NCI-H2227 (cell line): ENCODE measurements around the gene ARHGAP26.

Source experiments
- DNase-seq: peaks from one replicate; lab custom pipeline; 2025; ENCODE audit not compliant: unreplicated experiment; lab: John Stamatoyannopoulos, UW

Gene ARHGAP26

GRCh38 chr5:143130613-143131305 is 360.6 kb downstream of the ARHGAP26 start:
- DNase-seq: no peak

DNA sequence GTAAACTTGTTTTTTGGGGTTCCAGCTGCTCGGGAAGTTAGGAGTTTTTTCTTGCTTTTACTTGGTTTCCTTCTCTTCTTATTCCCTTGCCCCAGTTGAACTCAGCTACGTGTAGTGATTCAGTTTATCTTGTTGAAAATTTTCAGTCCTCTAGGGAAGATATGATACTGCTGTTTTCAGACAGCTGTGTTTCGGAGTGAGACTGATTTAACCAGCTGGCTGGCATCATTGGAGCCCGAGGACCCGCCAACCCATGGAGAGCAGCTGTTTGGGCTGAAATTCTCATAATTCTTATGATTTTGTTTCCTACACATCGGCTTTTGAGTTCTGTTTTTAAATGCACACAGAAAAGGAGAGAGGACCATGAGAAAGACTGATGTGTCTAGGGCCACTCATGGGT is 361.8 kb downstream of the ARHGAP26 start:
- no peak for DNase-seq

GRCh38 chr5:143132739-143133138 is 362.6 kb downstream of the ARHGAP26 start:
- DNase-seq: no peak

DNA sequence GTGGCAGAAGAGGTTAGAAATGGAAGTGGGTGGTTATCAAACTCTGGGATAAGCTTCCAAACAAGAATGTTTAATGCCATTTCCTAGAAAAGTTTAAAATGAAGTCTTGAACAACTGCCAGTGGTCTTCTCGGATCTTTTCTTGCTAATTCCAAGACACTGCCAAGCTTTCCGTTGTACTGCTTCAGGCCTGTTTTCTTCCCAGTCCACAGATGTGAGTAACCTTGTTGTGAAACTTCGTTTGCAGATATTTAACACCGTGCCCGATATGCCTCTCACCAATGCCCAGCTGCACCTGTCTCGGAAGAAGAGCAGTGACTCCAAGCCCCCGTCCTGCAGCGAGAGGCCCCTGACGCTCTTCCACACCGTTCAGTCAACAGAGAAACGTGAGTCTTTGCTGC is 363.5 kb downstream of the ARHGAP26 start:
- no peak for DNase-seq

DNA sequence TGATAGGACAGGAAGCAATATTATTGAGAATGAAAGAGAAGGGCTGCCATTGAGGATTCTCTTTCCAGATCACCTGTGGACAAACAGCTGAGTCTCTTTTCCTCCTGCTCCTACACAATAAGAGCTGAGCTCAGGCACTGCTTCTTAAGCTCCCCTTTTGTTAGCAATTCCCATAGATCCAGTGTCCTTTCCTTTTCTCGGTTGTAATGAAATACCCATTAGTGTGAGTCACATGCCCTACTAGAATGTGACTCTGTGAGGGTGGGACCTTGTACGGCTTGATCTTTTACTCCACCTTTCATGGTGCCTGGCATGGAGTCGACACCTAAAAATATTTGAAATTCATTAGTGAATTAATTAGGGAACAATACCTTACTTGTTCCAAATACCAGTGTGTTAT is 364.1 kb downstream of the ARHGAP26 start:
- no peak for DNase-seq

DNA sequence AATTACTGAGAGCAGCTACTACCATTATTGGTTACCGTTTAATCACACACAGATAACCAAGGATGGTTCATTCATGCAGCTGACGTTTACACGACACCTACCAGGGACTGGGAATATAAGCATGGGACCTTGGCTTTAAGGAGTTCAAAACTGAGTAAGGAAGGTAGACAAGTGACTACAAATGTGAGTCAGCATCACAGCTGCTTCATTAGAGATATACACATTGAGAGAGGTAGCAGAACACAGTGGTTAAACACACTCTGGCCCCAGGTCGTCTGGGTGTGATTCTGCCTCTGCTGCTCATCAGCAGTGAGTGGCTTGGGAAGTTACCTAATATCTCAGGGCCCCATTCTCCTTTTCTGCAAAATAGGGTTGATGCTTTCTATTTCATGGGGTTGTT is 364.7 kb downstream of the ARHGAP26 start:
- no peak for DNase-seq

- DNase-seq: no peak
Observed at GRCh38 chr5:143135832-143136551, 365.8 kb downstream of the ARHGAP26 start.

- no peak for DNase-seq
Observed at GRCh38 chr5:143138839-143139238, 368.7 kb downstream of the ARHGAP26 start.

DNA sequence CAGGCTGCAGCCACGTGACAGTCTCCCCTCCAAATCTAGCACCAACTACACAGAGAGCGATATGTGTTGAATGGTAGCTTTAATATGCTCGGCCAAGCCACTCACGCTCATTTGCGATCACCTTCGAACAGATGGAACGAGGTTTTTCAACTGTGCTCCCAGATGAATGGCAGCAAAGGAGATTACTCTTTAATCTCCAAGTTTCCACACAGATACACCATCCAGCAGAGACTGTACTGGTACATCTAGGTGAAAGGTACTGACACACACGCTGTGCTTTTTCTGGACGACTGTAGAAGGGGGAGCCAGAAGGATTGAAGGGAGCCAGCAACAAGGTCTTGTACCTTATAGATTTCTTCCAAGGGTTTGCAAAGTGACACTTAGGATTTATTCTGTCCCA is 369.4 kb downstream of the ARHGAP26 start:
- no peak for DNase-seq

DNA sequence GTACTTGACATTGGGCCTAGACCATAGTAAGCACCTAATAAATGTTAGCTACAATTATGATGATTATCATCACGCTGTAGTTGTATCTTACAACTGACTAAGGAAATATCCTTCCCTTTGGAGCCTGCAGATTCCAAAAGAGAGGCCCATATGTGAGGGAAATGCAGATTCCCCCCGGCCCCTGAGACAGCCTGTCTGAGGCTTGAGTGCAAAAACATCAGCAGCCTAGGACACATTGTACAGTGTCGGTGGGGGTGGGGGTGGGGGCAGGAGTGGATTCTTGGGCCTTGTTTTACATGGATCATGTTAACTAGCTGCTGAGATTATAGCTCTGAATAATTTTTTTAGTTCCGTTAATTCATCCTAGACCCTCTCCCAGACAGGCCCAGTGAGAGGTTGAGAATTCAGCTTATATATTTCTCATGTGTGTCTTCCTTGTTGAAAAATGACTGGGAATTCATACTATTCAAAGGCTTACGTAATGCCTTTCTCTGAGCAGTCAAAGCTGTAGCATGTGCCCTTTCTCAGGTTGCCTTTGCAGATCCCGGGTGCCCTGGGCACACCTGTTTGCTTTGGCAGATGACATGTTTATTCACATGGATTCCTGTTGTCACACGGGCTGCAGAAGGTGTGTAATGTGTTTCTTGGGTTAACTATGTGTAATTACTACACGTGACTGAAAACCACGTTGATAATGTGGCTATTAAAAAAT is 370.5 kb downstream of the ARHGAP26 start:
- peak; percentile 17 for DNase-seq

- no peak for DNase-seq
Observed at GRCh38 chr5:143141652-143142051, 371.5 kb downstream of the ARHGAP26 start.

DNA sequence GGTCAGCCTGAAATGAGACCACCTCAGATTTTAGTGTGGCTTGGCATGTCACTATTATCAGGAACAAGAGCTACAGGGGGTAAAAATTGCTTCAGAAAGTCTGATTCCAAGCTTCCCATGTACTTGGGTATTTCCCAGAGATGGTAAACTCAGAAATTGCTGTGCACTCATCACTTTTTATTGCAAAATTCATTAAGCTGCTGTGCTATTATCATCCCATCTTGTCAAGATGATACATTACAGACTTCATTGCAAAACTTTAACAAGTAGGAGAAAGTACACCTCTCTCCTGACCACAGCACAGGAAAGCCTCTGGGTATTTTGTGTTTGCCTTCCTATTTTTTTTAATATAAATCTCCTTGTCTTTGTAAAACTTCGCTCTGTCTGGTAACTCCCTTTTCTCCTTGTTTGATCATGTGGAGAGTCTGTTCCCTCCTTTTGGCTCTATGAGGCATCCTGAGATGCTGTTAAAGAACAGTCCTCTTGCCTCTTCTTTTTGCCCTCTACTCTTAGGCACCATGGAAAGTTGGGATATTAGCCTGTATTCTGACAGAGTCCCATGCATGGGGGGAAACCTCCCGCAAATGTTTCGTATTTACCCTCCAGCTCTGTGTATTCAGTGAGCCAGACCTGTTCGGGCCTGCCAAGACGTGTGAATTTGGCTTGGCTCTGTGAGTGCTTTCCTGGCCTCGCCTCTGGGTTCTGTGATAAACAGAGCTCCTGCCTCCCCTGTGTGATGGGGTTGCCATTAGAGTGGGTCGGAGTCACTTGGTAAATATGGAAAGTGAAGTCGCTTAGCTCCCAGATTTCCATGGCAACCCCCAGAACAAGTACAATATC is 372.6 kb downstream of the ARHGAP26 start:
- no peak for DNase-seq

GRCh38 chr5:143143973-143144372 is 373.8 kb downstream of the ARHGAP26 start:
- DNase-seq: no peak

DNA sequence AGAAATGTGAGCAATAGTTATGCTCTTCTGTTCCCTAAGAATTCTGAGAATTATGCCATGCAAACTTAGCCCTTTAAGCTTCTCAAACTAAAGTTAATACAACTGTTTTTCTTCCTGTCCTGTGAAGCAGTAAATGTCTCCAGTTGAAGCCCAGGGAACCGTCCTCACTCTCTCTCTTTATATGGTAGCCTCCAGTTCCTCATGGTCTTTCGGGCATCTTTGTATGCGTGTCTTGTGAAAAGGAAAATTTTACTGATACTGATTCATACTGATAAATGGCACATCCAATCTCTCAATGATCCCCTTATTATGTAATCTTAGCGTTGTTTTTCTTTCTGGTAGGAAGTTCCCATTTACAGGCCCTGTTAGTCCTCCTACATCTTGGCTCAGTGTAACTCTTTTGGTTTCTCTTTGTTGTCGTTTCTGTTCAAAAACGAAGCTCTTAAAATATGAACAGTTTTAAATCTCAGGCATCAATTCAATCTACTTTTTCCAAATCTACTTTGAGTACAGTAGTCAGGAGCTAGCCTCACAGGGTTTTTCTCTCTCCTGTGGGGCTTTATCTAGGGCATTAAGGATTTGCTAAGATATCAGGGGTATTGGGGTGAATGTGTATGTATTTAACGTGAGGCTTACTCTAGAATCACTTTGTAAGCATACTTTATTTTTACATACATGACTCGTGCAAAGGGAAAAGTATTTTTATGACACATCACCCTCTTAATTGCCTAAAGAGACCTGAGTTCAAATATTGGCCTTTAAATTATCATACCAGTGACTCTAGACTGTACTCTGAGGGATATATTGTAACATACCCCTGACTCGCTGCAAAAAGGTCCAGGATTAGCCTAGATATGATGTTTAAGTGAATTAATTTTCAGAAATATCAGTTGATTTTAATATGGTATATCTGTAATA is 375.3 kb downstream of the ARHGAP26 start:
- no peak for DNase-seq

DNA sequence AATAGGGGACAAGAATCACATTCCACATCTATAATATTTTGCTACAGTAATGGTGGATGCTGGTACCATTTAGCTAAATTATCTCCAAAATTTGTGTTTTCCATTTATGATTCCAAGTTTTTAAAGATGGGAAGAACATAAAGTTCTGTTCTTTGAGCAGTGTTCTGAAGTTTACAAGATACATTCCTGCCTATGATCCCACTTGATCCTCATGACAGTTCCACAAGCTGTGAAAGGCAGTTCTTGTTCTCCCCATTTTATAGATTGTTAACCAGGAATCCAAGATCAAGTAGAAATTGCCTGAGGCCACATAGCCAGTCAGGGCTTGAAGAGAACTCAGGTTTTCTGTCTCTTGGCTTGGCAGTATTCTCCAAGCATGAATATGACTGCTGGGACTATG is 376.0 kb downstream of the ARHGAP26 start:
- DNase-seq: no peak

DNA sequence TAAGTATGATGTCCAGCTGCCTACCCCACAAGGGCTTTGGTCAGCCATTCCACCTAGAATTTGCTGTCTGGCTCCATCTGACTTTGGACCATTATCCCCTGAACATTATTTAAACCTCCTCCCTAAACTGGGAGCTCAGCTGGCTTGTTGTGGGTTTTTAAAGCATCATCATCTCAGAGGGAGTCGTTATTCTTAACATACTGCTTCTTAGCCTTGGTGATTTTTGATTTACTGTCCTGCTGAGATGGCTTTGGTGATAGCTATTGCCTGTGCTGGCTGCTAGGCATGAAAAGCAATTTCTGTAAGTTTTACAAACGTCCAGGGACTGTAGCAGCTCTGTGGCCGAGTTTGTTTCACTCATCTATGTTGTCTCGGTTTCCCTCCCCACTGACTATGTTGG is 377.2 kb downstream of the ARHGAP26 start:
- DNase-seq: no peak

DNA sequence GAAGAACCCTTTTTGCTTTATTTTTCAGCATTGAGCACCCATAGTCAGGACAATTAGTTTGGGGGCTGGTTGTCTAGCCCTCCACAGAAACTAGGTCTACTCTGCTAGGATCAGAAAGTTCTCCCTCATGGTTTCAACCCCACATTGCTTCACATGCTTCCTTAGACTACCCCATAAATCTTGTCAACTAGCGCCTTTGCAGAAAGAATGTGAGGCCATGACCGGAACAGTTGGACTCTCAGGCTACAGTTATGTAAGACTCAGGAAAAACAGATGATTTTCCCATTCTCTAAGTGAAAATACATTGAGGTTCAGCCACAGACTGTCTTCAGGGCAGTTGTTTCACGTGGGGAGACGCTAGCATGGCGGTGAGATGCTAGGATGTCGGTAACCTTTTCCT is 377.7 kb downstream of the ARHGAP26 start:
- no peak for DNase-seq

GRCh38 chr5:143148771-143149170 is 378.6 kb downstream of the ARHGAP26 start:
- peak; percentile 6 for DNase-seq

DNA sequence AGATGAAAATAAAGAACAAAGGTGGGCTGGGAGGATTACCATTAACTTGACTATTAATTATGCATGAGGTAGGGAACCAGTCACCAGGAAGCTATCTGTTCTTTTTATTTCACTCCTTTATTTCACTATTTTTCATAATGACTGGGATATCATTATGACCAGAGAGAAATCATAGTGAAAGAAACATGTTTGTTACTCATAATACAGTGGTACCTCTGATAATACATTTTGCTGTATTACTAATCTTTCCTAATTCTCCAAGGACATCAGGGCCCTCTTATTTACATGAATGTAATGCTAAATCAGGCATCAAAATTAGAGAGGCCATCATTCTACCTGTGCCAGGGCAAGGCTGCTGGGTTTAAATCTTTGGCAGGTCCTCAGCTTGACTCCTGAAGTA is 379.6 kb downstream of the ARHGAP26 start:
- DNase-seq: no peak

GRCh38 chr5:143151056-143151700 is 381.0 kb downstream of the ARHGAP26 start:
- DNase-seq: no peak
